GM21576 (cell line): ENCODE data around the gene IL1R1.

ENCODE experiments used
- ATAC-seq: cut with Tn5 transposase; IDR thresholded peaks from one replicate; pipeline ENCODE4 v1.9.1; 2021; ENCODE audit warnings: mild to moderate bottlenecking, moderate library complexity; ENCODE audit not compliant: unreplicated experiment

IL1R1 gene

GRCh38 chr2:102194609-102195268, 52.2 kb downstream of the IL1R1 start:
- no peak for ATAC-seq

- ATAC-seq: no peak
Observed at GRCh38 chr2:102197389-102198137, 55.0 kb downstream of the IL1R1 start.

GRCh38 chr2:102200539-102200938, 58.0 kb downstream of the IL1R1 start:
- ATAC-seq: no peak

- no peak for ATAC-seq
Observed at GRCh38 chr2:102204638-102205037, 62.1 kb downstream of the IL1R1 start.

DNA sequence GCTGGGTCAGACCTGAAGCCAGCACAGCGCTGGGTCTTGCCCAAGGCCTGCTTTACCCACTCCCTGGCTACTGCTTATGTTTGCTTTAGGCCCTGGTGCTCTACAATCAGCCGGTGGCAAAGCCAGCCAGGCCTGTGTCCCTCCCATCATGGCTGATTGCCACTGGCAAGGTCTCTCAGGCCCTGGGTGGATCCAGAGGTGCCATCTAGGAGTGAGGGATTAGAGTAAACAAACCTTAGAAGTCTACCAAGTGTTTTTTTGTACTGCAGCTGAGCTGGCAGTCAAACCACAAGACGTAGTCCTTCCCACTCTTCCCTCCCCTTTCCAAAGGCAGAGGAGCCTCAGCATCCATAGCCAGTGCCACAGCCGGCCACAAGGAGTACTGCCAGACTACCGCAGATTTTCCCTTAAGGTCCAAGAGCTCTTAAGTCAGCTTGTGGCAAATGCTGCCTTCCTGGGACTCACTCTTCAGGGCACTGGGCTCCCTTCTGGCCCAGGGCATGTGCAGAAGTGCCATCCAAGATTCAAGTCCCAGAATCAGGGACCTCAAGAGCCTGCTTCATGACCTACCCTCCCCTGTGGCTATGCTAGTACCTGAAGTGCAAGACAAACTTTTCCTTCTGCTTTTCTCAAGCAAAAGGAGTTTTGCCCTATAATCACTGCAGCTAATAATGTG, 64.3 kb downstream of the IL1R1 start:
- ATAC-seq: no peak

- no peak for ATAC-seq
Observed at GRCh38 chr2:102208774-102209173, 66.2 kb downstream of the IL1R1 start.

DNA sequence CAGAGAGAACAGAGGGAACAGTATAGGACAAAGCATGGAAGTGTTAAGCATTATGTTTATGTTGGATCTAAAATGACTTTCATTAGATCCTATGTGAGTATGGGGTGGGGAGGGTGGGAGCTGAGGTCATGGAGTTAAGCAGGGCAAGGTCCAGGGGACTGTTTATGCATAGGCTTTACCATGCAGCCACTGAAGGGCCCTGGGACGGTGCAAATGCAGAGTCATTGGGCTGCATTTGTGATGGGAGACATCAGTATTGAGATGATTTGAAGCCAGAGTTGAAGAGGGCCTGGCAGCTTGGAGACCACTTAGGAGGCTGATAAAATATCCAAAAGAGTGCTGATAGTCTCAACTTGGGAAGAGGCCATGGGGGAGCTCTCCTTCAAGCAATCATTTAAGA, 66.9 kb downstream of the IL1R1 start:
- ATAC-seq: no peak

- ATAC-seq: no peak
Observed at GRCh38 chr2:102217032-102217431, 74.5 kb downstream of the IL1R1 start.

DNA sequence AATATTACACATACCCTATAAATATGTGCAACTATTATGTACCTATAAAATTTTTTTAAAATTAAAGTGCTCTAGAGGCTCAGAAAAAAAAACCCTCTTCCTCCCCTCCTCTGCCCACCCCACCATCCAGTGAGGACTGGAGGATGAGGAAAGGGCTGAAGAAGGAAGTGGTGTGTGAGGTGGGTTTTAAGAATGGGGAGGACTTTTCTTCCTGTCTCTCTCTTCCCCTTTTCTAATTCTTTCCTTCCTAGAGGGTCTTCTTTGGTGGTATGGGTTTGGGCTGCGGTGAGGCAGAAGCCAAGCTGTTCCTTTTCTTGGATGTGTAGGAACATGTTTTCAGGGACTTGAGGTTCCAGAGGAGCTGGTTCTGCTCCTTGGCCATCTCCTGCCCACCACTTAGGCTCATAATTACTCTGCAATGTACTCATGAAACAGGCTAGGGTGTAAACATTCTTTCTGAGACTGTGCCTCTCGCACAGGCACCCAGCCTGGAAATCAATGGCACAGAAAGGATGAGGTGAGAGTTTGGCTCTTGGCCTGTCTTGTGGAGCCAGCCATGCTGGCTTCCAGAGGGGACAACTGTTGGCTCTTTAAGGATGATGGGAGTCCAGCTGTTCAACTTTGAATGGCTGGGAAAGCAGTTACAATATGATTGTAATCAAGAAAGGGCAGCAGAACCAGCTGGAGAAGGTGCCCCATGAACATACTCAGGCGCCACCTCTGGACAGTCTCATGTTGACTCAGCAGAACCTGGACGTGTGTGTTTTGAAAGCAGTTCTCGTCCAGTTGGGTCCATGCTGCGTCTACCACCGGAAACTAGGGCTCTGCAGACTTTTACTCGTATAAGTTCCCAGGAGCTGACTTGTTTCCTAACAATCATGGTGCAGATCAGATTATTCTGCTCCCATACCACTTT, 82.5 kb downstream of the IL1R1 start:
- ATAC-seq: no peak

- no peak for ATAC-seq
Observed at GRCh38 chr2:102226171-102226570, 83.6 kb downstream of the IL1R1 start.

GRCh38 chr2:102226612-102227391, 84.3 kb downstream of the IL1R1 start:
- no peak for ATAC-seq

DNA sequence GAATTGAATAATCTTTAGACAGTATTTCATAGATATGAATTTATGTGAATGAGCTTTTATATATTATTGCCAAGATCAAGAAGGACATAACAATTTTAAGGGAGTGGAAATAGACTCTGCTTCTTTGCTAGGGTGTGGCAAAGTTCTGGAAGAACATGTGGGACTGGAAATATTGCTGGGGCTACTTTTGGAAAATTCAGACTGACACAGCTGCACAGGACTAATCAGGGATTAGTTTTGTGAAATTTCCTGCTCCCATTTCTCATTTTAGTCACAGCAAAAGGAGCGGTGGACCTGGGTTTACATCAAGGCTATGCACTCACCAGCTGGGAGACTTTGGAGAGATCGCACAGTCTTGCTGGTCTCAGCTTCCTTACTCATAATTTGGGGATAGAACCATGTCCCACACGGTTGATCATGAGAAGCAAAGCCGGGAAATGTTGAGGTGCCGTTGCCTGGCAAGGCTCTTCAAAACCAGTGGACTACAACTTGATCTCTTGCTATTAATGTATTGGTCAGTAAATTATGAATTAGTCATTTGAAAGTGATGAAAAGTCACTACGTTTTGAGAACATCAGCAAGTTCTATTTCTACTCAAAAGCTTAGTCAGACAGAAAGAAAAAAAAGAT, 86.7 kb downstream of the IL1R1 start:
- no peak for ATAC-seq
